Right lobe of liver (tissue), 6 donors: ENCODE measurements around the gene OASL. TPM values are rescaled to one million over a fixed set of nuclear protein-coding genes. Genes with fewer than 3 reads are reported as not detected.
A peak's percentile ranks its signal among the peaks of the same experiment; 100 is the strongest.
"Not testable (repeated sequence)": the region's sequence is repeated elsewhere in the genome, so short reads cannot be mapped to it uniquely, and the experiment has no call there.

ENCODE experiments used
- ATAC-seq, 4 donors: fragments of 200-7000 bp; cut with Tn5 transposase; one replicate each; pipeline ENCODE4 v1.9.1; 2020; ENCODE audit warnings: mild to moderate bottlenecking in 4 of 4, moderate library complexity in 4 of 4
- DNase-seq, 3 donors: peaks; one replicate each; pipeline ENCODE4 v3.0.0-alpha.2; 2020
- H3K27ac ChIP-seq, 3 donors: fragments of 200-600 bp; one replicate each; pipeline ENCODE4 v1.8.0; 2022
- H3K27me3 ChIP-seq, 2 donors: fragments of 200-600 bp; one replicate each; pipeline ENCODE4 v1.8.0; 2022
- H3K36me3 ChIP-seq, 4 donors: fragments of 200-600 bp; sonication (generic) in 1 of 4; one replicate each; pipeline versions ENCODE4 v1.5.1 to v1.8.0; 2017 to 2022; ENCODE audit warnings: control low read depth in 1 of 4
- H3K4me1 ChIP-seq, 4 donors: fragments of 200-600 bp; sonication (generic) in 1 of 4; one replicate each; pipeline versions ENCODE4 v1.5.1 to v1.8.0; 2017 to 2022; ENCODE audit warnings: control low read depth in 1 of 4
- H3K4me3 ChIP-seq, 3 donors: fragments of 200-600 bp; one replicate each; pipeline ENCODE4 v1.8.0; 2022
- H3K9me3 ChIP-seq, 4 donors: fragments of 200-600 bp; sonication (generic) in 1 of 4; one replicate each; pipeline versions ENCODE4 v1.5.1 to v1.8.0; 2017 to 2022; ENCODE audit warnings: control low read depth in 1 of 4
- POLR2A ChIP-seq: fragments of 450-650 bp; IDR thresholded peaks from one replicate; pipeline ENCODE4 v1.6.1; 2017; ENCODE audit warnings: antibody characterized with exemption, mild to moderate bottlenecking
- WGBS: methylation state at CpG from one replicate; pipeline ENCODE4 v1.1.6; 2018; ENCODE audit warnings: low coverage, low lambda C conversion rate; ENCODE audit not compliant: insufficient coverage; ENCODE audit errors: missing lambda C conversion rate; 5-methylcytosine and 5-hydroxymethylcytosine counted together
- intact Hi-C, 2 donors: fragments of 100-400 bp; cut with DNase I; formaldehyde crosslinking; loops; one replicate each; pipeline versions ENCODE4 v1.11.2 to v1.14.1; 2022
- total RNA-seq, 6 experiments: library from RNA; depleted of rRNA in 2 of 6; stranded (reverse); fragments of >200 nt in 2 of 6; fragmentation: NEBNext Ultra II Directional in 3 of 6; extraction: Animal tissue kit (Norgen Biotek cat#: 25700) in 3 of 6; gene quantifications; one replicate each; pipeline versions ENCODE4 v1.1.0 to v1.2.4, GENCODE V29; 2016 to 2023
- TF ChIP-seq, protein P1 (sequence below), 4 donors: fragments of 200-600 bp in 3 of 4; fragments of 450-650 bp in 1 of 4; IDR thresholded peaks; one replicate each; pipeline versions ENCODE4 v1.5.1 to v1.8.0; 2016 to 2022; ENCODE audit warnings: antibody characterized with exemption in 4 of 4, mild to moderate bottlenecking in 2 of 4
- donor health status: DM: no; HTN: yes; CAD: no.
- donor health status: DM: no; HTN: no; CAD: no.
- donor health status: DM: no; HTN: no; CAD: no.
- donor health status: DM: no; HTN: yes; CAD: no.
- donor health status: DM: no; HTN: yes; CAD: no.

OASL gene
- total RNA-seq, 6 experiments from 2014 or later = 1.6 to 19.2 (median 4.1) TPM

GRCh38 chr12:121072147-121072546 lies 33.1 kb upstream of the OASL start:
- no peaks in the 10 kb centered on the region for H3K4me1 ChIP-seq
- H3K27me3 ChIP-seq = no peaks in the 10 kb centered on the region
- intact Hi-C loops = no loop called here
- ATAC-seq (peak; percentile 49 to 69 (median 56)), DNase-seq (peak in 1 of 3 donors; percentile 33)
- H3K4me3 ChIP-seq = no peak overlapping the region
- H3K36me3 ChIP-seq = no peaks in the 10 kb centered on the region
- TF ChIP-seq, protein P1, sequence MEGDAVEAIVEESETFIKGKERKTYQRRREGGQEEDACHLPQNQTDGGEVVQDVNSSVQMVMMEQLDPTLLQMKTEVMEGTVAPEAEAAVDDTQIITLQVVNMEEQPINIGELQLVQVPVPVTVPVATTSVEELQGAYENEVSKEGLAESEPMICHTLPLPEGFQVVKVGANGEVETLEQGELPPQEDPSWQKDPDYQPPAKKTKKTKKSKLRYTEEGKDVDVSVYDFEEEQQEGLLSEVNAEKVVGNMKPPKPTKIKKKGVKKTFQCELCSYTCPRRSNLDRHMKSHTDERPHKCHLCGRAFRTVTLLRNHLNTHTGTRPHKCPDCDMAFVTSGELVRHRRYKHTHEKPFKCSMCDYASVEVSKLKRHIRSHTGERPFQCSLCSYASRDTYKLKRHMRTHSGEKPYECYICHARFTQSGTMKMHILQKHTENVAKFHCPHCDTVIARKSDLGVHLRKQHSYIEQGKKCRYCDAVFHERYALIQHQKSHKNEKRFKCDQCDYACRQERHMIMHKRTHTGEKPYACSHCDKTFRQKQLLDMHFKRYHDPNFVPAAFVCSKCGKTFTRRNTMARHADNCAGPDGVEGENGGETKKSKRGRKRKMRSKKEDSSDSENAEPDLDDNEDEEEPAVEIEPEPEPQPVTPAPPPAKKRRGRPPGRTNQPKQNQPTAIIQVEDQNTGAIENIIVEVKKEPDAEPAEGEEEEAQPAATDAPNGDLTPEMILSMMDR (IDR thresholded peaks at IDR 0.05) = no peak
- no peak for TF ChIP-seq POLR2A
- no peak overlapping the region for H3K27ac ChIP-seq
- 20% methylated on average over 3 of the region's 3 CpGs for WGBS
- no peaks in the 10 kb centered on the region for H3K9me3 ChIP-seq

DNA sequence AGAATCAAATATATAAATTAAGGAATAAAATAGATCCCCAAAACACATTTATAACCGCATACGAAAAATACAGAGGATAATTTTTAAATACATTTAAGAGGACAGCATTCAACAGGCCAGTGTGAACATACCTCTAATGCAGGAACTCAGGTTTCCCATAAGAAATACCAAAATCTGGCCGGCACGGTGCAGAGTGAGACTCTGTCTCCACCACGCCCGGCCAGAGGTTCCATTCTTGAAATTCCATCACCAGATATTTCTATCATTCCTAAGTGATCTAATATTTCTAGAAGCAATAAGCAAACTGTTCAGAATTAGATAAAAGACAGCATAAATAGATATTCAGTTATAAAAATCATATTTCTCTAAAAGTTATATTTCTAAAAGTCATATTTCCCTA lies 30.2 kb upstream of the OASL start:
- Histone ChIP-seq H3K9me3 (no peaks in the 10 kb centered on the region), H3K27me3 (no peaks in the 10 kb centered on the region), H3K4me3 (no peak overlapping the region), H3K27ac (no peak overlapping the region), H3K36me3 (no peaks in the 10 kb centered on the region), H3K4me1 (no peaks in the 10 kb centered on the region)
- no peak for TF ChIP-seq POLR2A
- TF ChIP-seq, protein P1 (IDR thresholded peaks at IDR 0.05) = no peak
- WGBS = 81% methylated on average over 6 of the region's 6 CpGs
- no peak for DNase-seq
- ATAC-seq = no peak
- intact Hi-C loops = no loop called here

GRCh38 chr12:121065345-121065744 lies 26.3 kb upstream of the OASL start:
- Histone ChIP-seq H3K27ac (no peak overlapping the region), H3K9me3 (no peaks in the 10 kb centered on the region), H3K36me3 (no peaks in the 10 kb centered on the region), H3K4me3 (no peak overlapping the region), H3K27me3 (no peaks in the 10 kb centered on the region), H3K4me1 (peaks cover 0 to 4% (median under 1%) of the 10 kb centered on the region in 4 donors)
- intact Hi-C loops = no loop called here
- TF ChIP-seq POLR2A = no peak
- TF ChIP-seq, protein P1 (IDR thresholded peaks at IDR 0.05) = no peak
- WGBS = 51% methylated on average over 2 of the region's 2 CpGs
- no peak for ATAC-seq
- DNase-seq = no peak

DNA sequence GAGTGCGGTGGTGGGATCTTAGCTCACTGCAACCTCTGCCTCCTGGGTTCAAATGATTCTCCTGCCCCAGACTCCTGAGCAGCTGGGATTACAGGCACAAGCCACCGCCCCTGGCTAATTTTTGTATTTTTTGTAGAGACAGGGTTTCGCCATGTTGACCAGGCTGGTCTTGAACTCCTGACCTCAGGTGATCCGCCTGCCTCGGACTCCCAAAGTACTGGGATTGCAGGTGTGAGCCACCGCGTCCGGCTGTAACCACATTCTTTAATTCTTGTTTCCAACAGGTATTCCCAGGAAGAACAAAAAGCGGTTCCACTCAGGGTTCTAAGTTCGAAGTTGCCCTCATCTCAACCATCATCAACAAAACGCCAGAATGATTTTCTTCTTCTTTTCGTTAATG lies 25.5 kb upstream of the OASL start:
- intact Hi-C loops = loop anchor here in 1 of 2 donors (5.0 kb wide), 1 partner anchor 43 kb away; no protein-coding TSS in a partner anchor
- H3K4me1 ChIP-seq, DNase-seq, H3K36me3 ChIP-seq, H3K9me3 ChIP-seq, ATAC-seq, H3K27me3 ChIP-seq, H3K27ac ChIP-seq, H3K4me3 ChIP-seq: not testable (repeated sequence)
- 74% methylated on average over 6 of the region's 12 CpGs for WGBS

DNA sequence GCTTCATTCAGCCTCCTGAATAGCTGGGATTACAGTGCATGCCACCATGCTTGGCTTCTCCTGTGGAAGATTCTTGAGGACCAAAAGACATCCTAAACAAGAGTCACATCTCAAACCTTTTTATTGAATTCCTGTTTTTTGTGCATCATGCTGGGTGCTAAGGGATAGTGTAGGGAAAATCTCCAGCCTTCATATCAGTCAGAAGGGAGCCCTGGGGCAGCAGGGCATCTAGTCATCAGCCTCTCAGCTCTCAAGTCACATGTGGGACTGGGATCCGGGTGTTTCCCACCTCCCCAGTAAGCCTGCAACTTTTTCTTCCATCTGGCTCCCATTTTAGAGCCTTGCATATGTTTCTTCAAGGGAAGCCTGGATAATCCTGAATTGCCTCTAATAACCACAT lies 25.1 kb upstream of the OASL start:
- Histone ChIP-seq H3K36me3 (no peaks in the 10 kb centered on the region), H3K4me3 (no peak overlapping the region), H3K27ac (no peak overlapping the region), H3K4me1 (peaks cover 0 to 7% (median 2%) of the 10 kb centered on the region in 4 donors), H3K9me3 (no peaks in the 10 kb centered on the region), H3K27me3 (no peaks in the 10 kb centered on the region)
- TF ChIP-seq POLR2A = no peak
- TF ChIP-seq, protein P1 (IDR thresholded peaks at IDR 0.05) = no peak
- ATAC-seq (no peak), DNase-seq (no peak)
- intact Hi-C loops = loop anchor here in 1 of 2 donors (5.0 kb wide), 1 partner anchor 43 kb away; no protein-coding TSS in a partner anchor
- WGBS = 100% methylated on average over 1 of the region's 1 CpG
